Psoas muscle (tissue), 8 donors: ENCODE data around the gene STPG2. TPM values are rescaled to one million over a fixed set of nuclear protein-coding genes. Genes with fewer than 3 reads are reported as not detected.
"Not testable (repeated sequence)": the region's sequence is repeated elsewhere in the genome, so short reads cannot be mapped to it uniquely, and the experiment has no call there.

Experiments
- ATAC-seq, 4 donors: fragments of 200-7000 bp; cut with Tn5 transposase; one replicate each; pipeline ENCODE4 v1.9.1; 2020; ENCODE audit warnings: moderate library complexity in 3 of 4, mild to moderate bottlenecking in 2 of 4
- DNase-seq, 2 donors: peaks; one replicate each; pipeline ENCODE4 v3.0.0-alpha.2; 2020
- H3K27ac ChIP-seq: fragments of 200-600 bp; one replicate; pipeline ENCODE4 v1.8.0; 2022
- H3K27me3 ChIP-seq, 3 donors: fragments of 200-600 bp in 1 of 3; one replicate each; pipeline versions ENCODE4 v1.6.1 to v1.8.0; 2013 to 2022; ENCODE audit warnings: low read length in 2 of 3, mild to moderate bottlenecking in 2 of 3, moderate library complexity in 1 of 3; ENCODE audit not compliant: insufficient read depth in 3 of 3
- H3K36me3 ChIP-seq, 2 donors: fragments of 200-600 bp in 1 of 2; one replicate each; pipeline versions ENCODE4 v1.6.1 to v1.8.0; 2013 to 2022; ENCODE audit warnings: low read depth in 1 of 2, mild to moderate bottlenecking in 1 of 2, moderate library complexity in 1 of 2; ENCODE audit not compliant: insufficient read depth in 1 of 2
- H3K4me1 ChIP-seq: fragments of 200-600 bp; one replicate; pipeline ENCODE4 v1.8.0; 2022
- H3K4me3 ChIP-seq: fragments of 200-600 bp; one replicate; pipeline ENCODE4 v1.8.0; 2022; ENCODE audit warnings: mild to moderate bottlenecking
- H3K9me3 ChIP-seq: fragments of 200-600 bp; one replicate; pipeline ENCODE4 v1.8.0; 2022
- WGBS, 3 donors: extraction: QIAGEN DNeasy Blood & Tissue Kit; methylation state at CpG; one replicate each; pipeline versions ENCODE4 v1.1.6 to v1.1.7; 2013; 5-methylcytosine and 5-hydroxymethylcytosine counted together
- intact Hi-C, 2 donors: fragments of 100-400 bp; cut with DNase I; formaldehyde crosslinking; loops; one replicate each; pipeline versions ENCODE4 v1.11.0 to v1.14.2; 2022
- polyA plus RNA-seq, 3 donors: library from polyadenylated mRNA; stranded (reverse); fragments of 200-250 nt; gene quantifications; one replicate each; pipeline ENCODE4 v1.2.3, GENCODE V29; 2013
- total RNA-seq, 4 donors: library from RNA; stranded (reverse); fragmentation: NEBNext Ultra II Directional in 2 of 4; extraction: Animal tissue kit (Norgen Biotek cat#: 25700) in 2 of 4; gene quantifications; one replicate each; pipeline versions ENCODE4 v1.2.1 to v1.2.4, GENCODE V29; 2021 to 2023
- TF ChIP-seq, protein P1 (sequence below): fragments of 200-600 bp; IDR thresholded peaks from one replicate; pipeline ENCODE4 v1.8.0; 2022; ENCODE audit warnings: antibody characterized with exemption
- donor health status: healthy with polysubstance abuse.
- donor health status: DM: no; HTN: no; CAD: no; lungs with moderate emphysema.
- donor health status: Bipolar disorder and iron deficiency.
- donor health status: healthy.
- donor health status: DM: yes; HTN: yes; CAD: no.
- donor health status: DM: no; HTN: no; CAD: no.
- donor health status: DM: no; HTN: no; CAD: no.
- donor health status: DM: yes; HTN: yes; CAD: no.

The STPG2 gene
- total and polyA plus RNA-seq, 7 donors, result 0.01 to 0.21 TPM; not detected in 5

DNA sequence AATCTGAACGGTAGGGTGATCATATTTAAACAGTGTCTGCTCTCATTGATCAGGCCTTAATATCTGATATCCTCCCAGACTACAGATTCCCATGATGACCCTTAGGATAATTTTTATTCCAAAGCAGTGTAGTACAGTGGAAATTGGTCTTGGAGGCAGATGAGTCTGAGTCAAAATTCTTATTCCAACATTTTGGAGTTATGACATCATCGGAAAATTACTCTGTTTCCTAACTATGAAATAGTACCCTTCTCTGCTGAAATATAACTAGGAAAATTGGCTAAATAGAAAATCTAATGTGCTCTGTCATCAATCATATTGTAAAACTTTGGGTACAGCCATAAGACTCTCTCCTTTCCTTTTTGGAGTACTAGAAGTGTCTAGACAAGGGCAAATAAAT is 583.3 kb downstream of the STPG2 start:
- no peaks in the 10 kb centered on the region for H3K9me3 ChIP-seq
- H3K36me3 ChIP-seq, result no peaks in the 10 kb centered on the region
- H3K27me3 ChIP-seq, result no peaks in the 10 kb centered on the region
- ATAC-seq (no peak), DNase-seq (no peak)
- 85 to 87% (median 86%) methylated on average over 2 of the region's 2 CpGs for WGBS, 3 donors
- intact Hi-C loops, result no loop called here
- TF ChIP-seq, protein P1, sequence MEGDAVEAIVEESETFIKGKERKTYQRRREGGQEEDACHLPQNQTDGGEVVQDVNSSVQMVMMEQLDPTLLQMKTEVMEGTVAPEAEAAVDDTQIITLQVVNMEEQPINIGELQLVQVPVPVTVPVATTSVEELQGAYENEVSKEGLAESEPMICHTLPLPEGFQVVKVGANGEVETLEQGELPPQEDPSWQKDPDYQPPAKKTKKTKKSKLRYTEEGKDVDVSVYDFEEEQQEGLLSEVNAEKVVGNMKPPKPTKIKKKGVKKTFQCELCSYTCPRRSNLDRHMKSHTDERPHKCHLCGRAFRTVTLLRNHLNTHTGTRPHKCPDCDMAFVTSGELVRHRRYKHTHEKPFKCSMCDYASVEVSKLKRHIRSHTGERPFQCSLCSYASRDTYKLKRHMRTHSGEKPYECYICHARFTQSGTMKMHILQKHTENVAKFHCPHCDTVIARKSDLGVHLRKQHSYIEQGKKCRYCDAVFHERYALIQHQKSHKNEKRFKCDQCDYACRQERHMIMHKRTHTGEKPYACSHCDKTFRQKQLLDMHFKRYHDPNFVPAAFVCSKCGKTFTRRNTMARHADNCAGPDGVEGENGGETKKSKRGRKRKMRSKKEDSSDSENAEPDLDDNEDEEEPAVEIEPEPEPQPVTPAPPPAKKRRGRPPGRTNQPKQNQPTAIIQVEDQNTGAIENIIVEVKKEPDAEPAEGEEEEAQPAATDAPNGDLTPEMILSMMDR, result no peak
- no peak overlapping the region for H3K27ac ChIP-seq
- no peaks in the 10 kb centered on the region for H3K4me1 ChIP-seq
- no peak overlapping the region for H3K4me3 ChIP-seq

DNA sequence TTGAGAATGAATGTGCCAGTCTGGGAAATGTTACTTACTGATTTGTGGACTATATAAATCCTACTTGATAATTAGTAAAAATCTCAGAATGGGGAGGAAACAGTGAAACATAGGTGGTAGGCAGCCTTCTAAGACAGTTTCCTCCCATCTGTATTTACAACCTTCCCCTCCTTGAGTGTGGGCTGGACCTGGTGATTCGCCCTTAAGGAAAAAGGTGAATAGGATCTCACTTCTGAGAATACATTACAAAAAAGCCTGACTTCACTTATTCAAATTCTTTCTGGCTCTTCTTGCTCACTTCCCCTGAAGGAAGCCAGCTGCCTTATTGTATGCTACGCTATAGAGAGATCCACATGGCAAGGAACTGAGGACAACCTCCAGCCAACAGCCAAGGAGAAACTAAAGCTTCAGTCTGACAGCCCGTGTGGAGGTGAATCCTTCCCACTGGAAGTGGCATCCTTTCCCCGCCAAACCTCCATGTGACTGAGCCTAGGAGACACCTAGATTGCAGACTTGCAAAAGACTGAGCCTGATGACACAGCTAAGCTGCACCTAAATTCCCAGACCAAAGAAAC is 585.0 kb downstream of the STPG2 start:
- whole genome bisulfite sequencing, 3 donors, result 72 to 75% (median 74%) methylated on average over 4 of the region's 4 CpGs
- DNase-seq (no peak), ATAC-seq (no peak)
- Histone ChIP-seq H3K27ac (no peak overlapping the region), H3K9me3 (no peaks in the 10 kb centered on the region), H3K36me3 (no peaks in the 10 kb centered on the region), H3K4me1 (no peaks in the 10 kb centered on the region), H3K27me3 (no peaks in the 10 kb centered on the region), H3K4me3 (no peak overlapping the region)
- TF ChIP-seq, protein P1, result no peak
- intact Hi-C loops, result no loop called here

DNA sequence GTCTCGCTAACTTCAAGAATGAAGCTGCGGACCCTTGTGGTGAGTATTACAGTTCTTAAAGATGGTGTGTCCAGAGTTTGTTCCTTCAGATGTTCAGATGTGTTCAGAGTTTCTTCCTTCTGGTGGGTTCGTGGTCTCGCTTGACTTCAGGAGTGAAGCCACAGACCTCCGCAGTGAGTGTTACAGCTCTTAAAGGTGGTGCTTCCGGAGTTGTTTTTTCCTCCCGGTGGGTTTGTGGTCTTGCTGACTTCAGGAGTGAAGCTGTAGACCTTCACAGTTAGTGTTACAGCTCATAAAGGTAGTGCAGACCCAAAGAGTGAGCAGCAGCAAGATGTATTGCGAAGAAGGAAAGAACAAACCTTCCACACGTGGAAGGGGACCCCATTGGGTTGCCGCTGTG is 592.6 kb downstream of the STPG2 start:
- WGBS, 3 donors, result 88 to 91% (median 90%) methylated on average over 10 of the region's 10 CpGs
- H3K27ac ChIP-seq, H3K27me3 ChIP-seq, intact Hi-C loops, ATAC-seq, H3K9me3 ChIP-seq, H3K4me3 ChIP-seq, H3K36me3 ChIP-seq, H3K4me1 ChIP-seq, DNase-seq: not testable (repeated sequence)

DNA sequence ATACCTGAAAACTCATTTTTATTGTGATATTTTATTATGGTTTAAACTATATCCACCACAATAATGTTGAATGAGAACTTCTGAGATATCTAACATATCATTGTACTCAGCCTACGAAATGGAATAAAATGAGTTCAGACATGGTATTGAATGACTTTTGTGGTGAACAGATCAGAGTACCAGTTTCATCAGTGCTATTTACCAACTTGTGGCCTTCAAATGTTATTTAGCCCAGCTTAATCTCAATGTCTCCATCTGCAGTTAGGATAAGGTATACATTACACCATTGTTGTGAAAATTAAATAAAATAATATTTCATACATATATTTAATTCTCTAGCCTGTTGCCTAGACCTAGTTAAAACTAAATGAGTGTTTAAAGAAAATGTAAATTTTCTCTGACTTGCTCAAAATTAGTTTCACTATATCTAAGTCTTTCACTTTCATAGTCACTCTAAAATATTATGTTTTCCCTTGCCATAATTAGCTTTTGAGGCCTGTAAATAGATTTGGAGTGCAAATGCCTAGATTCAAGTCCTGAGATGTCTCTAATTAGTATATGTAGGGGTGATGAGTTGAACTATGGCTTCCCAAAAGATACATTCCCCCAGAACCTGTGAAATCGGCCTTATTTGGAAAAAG is 594.2 kb downstream of the STPG2 start:
- DNase-seq (no peak), ATAC-seq (no peak)
- Histone ChIP-seq H3K4me3 (no peak overlapping the region), H3K36me3 (no peaks in the 10 kb centered on the region), H3K4me1 (no peaks in the 10 kb centered on the region), H3K27ac (no peak overlapping the region), H3K9me3 (no peaks in the 10 kb centered on the region), H3K27me3 (no peaks in the 10 kb centered on the region)
- intact Hi-C loops, result no loop called here
- 78 to 82% (median 81%) methylated on average over 2 of the region's 2 CpGs for WGBS, 3 donors
- TF ChIP-seq, protein P1, result no peak

DNA sequence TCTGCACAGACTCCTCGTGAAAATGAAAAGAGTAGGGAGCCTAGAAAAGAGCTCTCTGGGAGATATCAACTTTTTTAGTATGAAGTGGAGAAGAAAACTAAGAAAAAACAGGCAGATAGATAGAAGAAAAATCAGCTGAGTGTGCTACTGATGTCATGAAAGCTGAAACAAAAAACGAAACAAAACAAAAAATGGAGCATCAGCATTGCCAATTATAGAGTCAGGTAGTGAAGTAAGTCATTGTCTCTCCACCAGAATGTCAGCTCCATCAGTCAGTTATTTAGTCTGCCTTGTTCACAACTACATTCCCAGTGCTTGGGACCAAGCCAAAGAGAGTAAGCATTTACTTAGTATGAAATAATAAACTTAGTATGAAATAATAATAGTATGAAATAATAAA is 595.1 kb downstream of the STPG2 start:
- intact Hi-C loops, result no loop called here
- no peak overlapping the region for H3K4me3 ChIP-seq
- H3K27ac ChIP-seq, result no peak overlapping the region
- TF ChIP-seq, protein P1, result no peak
- no peaks in the 10 kb centered on the region for H3K4me1 ChIP-seq
- WGBS, 3 donors, result 66 to 72% (median 70%) methylated on average over 2 of the region's 2 CpGs
- ATAC-seq, result no peak
- no peak for DNase-seq
- no peaks in the 10 kb centered on the region for H3K9me3 ChIP-seq
- no peaks in the 10 kb centered on the region for H3K27me3 ChIP-seq
- no peaks in the 10 kb centered on the region for H3K36me3 ChIP-seq
